D721Med (cell line): ENCODE results near the gene SBF2.

Experiments
- DNase-seq: peaks from one replicate; pipeline ENCODE4 v3.0.0; 2011; ENCODE audit warnings: low spot score; ENCODE audit not compliant: insufficient read length
- FAIRE-seq: peaks from 2 replicates; lab custom pipeline; 2011; peaks lifted over from hg19 to GRCh38; lab: Jason Lieb, UNC
- CTCF ChIP-seq: IDR thresholded peaks from 2 replicates; pipeline ENCODE4 v1.5.1; 2012; ENCODE audit warnings: mild to moderate bottlenecking, control low read depth; ENCODE audit not compliant: insufficient read depth; ENCODE audit errors: missing control alignments

The SBF2 gene

GRCh38 chr11:9780929-9781328 is 513.1 kb downstream of the SBF2 start:
- FAIRE-seq (no peak), DNase-seq (no peak)
- TF ChIP-seq CTCF = no peak

GRCh38 chr11:9777525-9777924 is 516.5 kb downstream of the SBF2 start:
- DNase-seq (no peak), FAIRE-seq (no peak)
- TF ChIP-seq CTCF = no peak

- FAIRE-seq (no peak), DNase-seq (no peak)
- TF ChIP-seq CTCF = no peak
These were observed 517.0 kb downstream of the SBF2 start for GRCh38 chr11:9777066-9777465.

- FAIRE-seq = no peak
- no peak for DNase-seq
- TF ChIP-seq CTCF = no peak
These were observed 517.8 kb downstream of the SBF2 start for GRCh38 chr11:9776203-9776602.

GRCh38 chr11:9775398-9775779 is 518.6 kb downstream of the SBF2 start:
- FAIRE-seq = no peak
- TF ChIP-seq CTCF = no peak
- no peak for DNase-seq

- DNase-seq = no peak
- no peak for TF ChIP-seq CTCF
- no peak for FAIRE-seq
These were observed 519.2 kb downstream of the SBF2 start for GRCh38 chr11:9774591-9775397.

GRCh38 chr11:9774109-9774508 is 519.9 kb downstream of the SBF2 start:
- FAIRE-seq = no peak

More at GRCh38 chr11:9774109-9774508, 519.9 kb downstream of the SBF2 start:
- DNase-seq = no peak
- TF ChIP-seq CTCF = no peak
